NCI-H2196 treated with DMSO at 0.1 percent for 48 hours (cell line): ENCODE data around the gene AUTS2.
A peak's percentile ranks its signal among the peaks of the same experiment; 100 is the strongest.

ENCODE experiments used
- DNase-seq: peaks from one replicate; lab custom pipeline; 2025; ENCODE audit not compliant: unreplicated experiment; lab: John Stamatoyannopoulos, UW

AUTS2 gene

GRCh38 chr7:70552141-70552540 is 953.9 kb downstream of the AUTS2 start:
- DNase-seq, result no peak

- no peak for DNase-seq
These were observed 955.1 kb downstream of the AUTS2 start for GRCh38 chr7:70553364-70553763.

GRCh38 chr7:70554646-70555045 is 956.4 kb downstream of the AUTS2 start:
- no peak for DNase-seq

- no peak for DNase-seq
These were observed 958.5 kb downstream of the AUTS2 start for GRCh38 chr7:70556761-70557160.

- DNase-seq, result no peak
These were observed 959.1 kb downstream of the AUTS2 start for GRCh38 chr7:70557338-70557737.

GRCh38 chr7:70559815-70560214 is 961.5 kb downstream of the AUTS2 start:
- no peak for DNase-seq

GRCh38 chr7:70563960-70564359 is 965.7 kb downstream of the AUTS2 start:
- DNase-seq, result no peak

- no peak for DNase-seq
These were observed 967.6 kb downstream of the AUTS2 start for GRCh38 chr7:70565721-70566370.

GRCh38 chr7:70566671-70567070 is 968.4 kb downstream of the AUTS2 start:
- no peak for DNase-seq

GRCh38 chr7:70568674-70569334 is 970.5 kb downstream of the AUTS2 start:
- DNase-seq, result no peak

- DNase-seq, result peak; percentile 23
These were observed 971.1 kb downstream of the AUTS2 start for GRCh38 chr7:70569335-70569819.

GRCh38 chr7:70570029-70570428 is 971.8 kb downstream of the AUTS2 start:
- DNase-seq, result no peak

- DNase-seq, result no peak
These were observed 972.7 kb downstream of the AUTS2 start for GRCh38 chr7:70570961-70571360.

- no peak for DNase-seq
These were observed 973.2 kb downstream of the AUTS2 start for GRCh38 chr7:70571403-70571934.

- no peak for DNase-seq
These were observed 973.7 kb downstream of the AUTS2 start for GRCh38 chr7:70571961-70572360.

GRCh38 chr7:70572571-70572970 is 974.3 kb downstream of the AUTS2 start:
- no peak for DNase-seq

- DNase-seq, result no peak
These were observed 974.9 kb downstream of the AUTS2 start for GRCh38 chr7:70573071-70573661.

GRCh38 chr7:70573696-70574095 is 975.4 kb downstream of the AUTS2 start:
- no peak for DNase-seq

- no peak for DNase-seq
These were observed 976.1 kb downstream of the AUTS2 start for GRCh38 chr7:70574314-70574834.

GRCh38 chr7:70574970-70575799 is 976.9 kb downstream of the AUTS2 start:
- DNase-seq, result no peak

- no peak for DNase-seq
These were observed 978.8 kb downstream of the AUTS2 start for GRCh38 chr7:70577078-70577477.
